AG09309 (cell line): Measurements from ENCODE around the gene CDC14B.

Experiments used
- DNase-seq: peaks from one replicate; pipeline ENCODE4 v3.0.0-alpha.2; 2010; ENCODE audit warnings: low read depth
- H3K4me3 ChIP-seq: 2 replicates; pipeline ENCODE4 v1.5.1; 2011; ENCODE audit warnings: mild to moderate bottlenecking, low read depth, low read length, moderate library complexity; ENCODE audit not compliant: control insufficient read depth
- CTCF ChIP-seq: IDR thresholded peaks from 2 replicates; pipeline ENCODE4 v1.5.1; 2011; ENCODE audit warnings: mild to moderate bottlenecking, low read depth, low read length, inconsistent platforms; ENCODE audit not compliant: insufficient read depth, control insufficient read depth; ENCODE audit errors: missing control alignments

Gene CDC14B

DNA sequence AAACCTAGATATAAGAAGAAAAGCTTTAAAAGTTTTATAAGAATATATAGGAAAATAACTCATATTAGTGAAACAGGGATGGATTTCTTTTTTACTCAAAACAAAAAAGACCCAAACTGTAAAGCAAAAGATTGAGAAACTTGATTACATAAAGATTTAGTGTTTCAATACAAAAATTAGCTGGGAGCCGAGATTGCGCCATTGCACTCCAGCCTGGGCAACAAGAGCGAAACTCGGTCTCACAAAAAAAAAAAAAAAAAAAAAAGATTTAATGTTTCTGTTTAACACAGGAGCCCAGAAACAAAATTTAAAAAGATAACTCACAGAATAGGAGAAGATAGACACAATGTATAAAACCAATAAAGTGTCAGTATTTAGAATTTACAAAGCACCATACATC is 45.2 kb downstream of the CDC14B start:
- no peak for TF ChIP-seq CTCF
- no peak for DNase-seq
- H3K4me3 ChIP-seq = no peak overlapping the region

DNA sequence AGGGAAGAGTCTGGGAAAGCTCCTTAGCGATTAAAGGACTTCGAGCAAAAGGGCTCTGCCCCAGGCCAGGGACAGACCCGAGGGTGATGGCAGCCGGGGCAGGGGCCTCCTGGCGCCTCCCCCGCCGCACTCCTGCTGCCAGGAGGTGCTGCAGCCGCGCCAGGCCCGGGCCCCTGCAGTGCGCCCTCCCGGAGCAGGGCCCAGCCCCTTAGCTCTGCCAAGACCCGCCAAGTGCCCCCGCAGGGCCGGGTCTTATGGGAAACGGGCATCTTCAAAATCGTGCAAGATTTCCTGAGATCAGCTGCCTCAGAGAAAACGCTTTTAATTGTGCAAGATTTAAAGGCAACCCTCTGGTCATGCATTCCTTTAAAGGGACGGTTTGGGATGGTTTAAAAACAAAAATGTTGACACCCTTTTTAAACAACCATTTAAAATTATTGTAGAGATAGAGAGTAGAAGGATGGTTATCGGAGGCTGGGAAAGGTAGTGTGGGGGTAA is 52.4 kb downstream of the CDC14B start:
- H3K4me3 ChIP-seq = peak overlapping the region; percentile 71
- no peak for DNase-seq
- no peak for TF ChIP-seq CTCF

- peak overlapping the region; percentile 71 for H3K4me3 ChIP-seq
- no peak for DNase-seq
- peak; percentile 47 for TF ChIP-seq CTCF
Observed at GRCh38 chr9:96566498-96567202, 53.0 kb downstream of the CDC14B start.

GRCh38 chr9:96565671-96566497 is 53.8 kb downstream of the CDC14B start:
- peak overlapping the region; percentile 71 for H3K4me3 ChIP-seq
- DNase-seq = no peak
- no peak for TF ChIP-seq CTCF

DNA sequence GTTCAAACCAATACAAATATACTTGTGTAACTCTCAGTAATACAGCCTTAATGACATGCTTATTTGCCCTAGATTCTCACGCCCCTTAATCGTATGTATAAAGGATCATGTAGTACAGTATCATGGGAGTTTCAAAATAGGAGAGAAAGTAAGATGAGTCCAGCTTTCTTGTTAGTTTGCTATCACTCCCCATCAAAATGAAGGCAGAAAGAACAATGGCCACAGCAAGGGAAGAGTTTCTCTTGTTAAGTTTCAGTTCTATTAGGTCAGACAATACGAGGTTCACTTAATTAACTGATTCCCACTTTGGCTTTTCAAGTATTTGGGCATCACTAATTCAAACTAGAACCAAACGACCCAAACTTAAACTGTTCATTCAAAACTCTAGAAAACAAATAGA is 55.4 kb downstream of the CDC14B start:
- TF ChIP-seq CTCF = no peak
- H3K4me3 ChIP-seq = no peak overlapping the region
- DNase-seq = no peak

- no peak for TF ChIP-seq CTCF
- no peak overlapping the region for H3K4me3 ChIP-seq
- DNase-seq = no peak
Observed at GRCh38 chr9:96559339-96559943, 60.2 kb downstream of the CDC14B start.
